HCT116 (cell line): ENCODE data around the gene PLB1.

ENCODE experiments used
- EZH2 ChIP-seq: fragments of 200-600 bp; sonication (generic); IDR thresholded peaks from 2 replicates; pipeline ENCODE4 v1.6.1; 2017; ENCODE audit warnings: antibody characterized with exemption, mixed run types
- POLR2A ChIP-seq: IDR thresholded peaks from 2 replicates; pipeline ENCODE4 v1.7.0; 2011; ENCODE audit warnings: borderline replicate concordance; ENCODE audit not compliant: insufficient read depth, insufficient read length; ENCODE audit errors: extremely low read depth
- RAD21 ChIP-seq: IDR thresholded peaks from 2 replicates; pipeline ENCODE4 v1.6.1; 2012; ENCODE audit warnings: low read depth, mild to moderate bottlenecking

- TF ChIP-seq RAD21 = no peak
- no peak for TF ChIP-seq EZH2
- TF ChIP-seq POLR2A = no peak
Observed at GRCh38 chr2:28629910-28630309, 134.1 kb downstream of the PLB1 start.
